Liver (tissue), 9 donors: Measurements from ENCODE around the gene MVB12B. TPM values are rescaled to one million over a fixed set of nuclear protein-coding genes. Genes with fewer than 3 reads are reported as not detected.

ENCODE experiments used
- DNase-seq: peaks from one replicate; pipeline ENCODE4 v3.0.0-alpha.2; 2017; ENCODE audit warnings: low spot score
- H3K27ac ChIP-seq, 2 donors: one replicate each; pipeline ENCODE4 v1.7.0; 2013; ENCODE audit warnings: inconsistent platforms in 2 of 2, low read length in 2 of 2, control low read depth in 1 of 2, low read depth in 1 of 2, mild to moderate bottlenecking in 1 of 2
- H3K27me3 ChIP-seq, 4 donors: one replicate each; pipeline versions ENCODE4 v1.6.1 to v1.7.0; 2013; ENCODE audit warnings: low read length in 3 of 4, inconsistent platforms in 1 of 4, mild to moderate bottlenecking in 1 of 4, moderate library complexity in 1 of 4; ENCODE audit not compliant: control insufficient read depth in 4 of 4, insufficient read depth in 4 of 4
- H3K36me3 ChIP-seq, 4 donors: one replicate each; pipeline versions ENCODE4 v1.6.1 to v1.7.0; 2013; ENCODE audit warnings: low read length in 3 of 4, mild to moderate bottlenecking in 3 of 4, low read depth in 1 of 4, moderate library complexity in 1 of 4; ENCODE audit not compliant: control insufficient read depth in 4 of 4, insufficient read depth in 3 of 4
- H3K4me1 ChIP-seq, 4 donors: one replicate each; pipeline versions ENCODE4 v1.6.1 to v1.7.0; 2013; ENCODE audit warnings: low read length in 3 of 4, mild to moderate bottlenecking in 3 of 4, moderate library complexity in 1 of 4; ENCODE audit not compliant: control insufficient read depth in 4 of 4, insufficient read depth in 4 of 4
- H3K4me3 ChIP-seq, 3 donors: one replicate each; pipeline versions ENCODE4 v1.6.1 to v1.7.0; 2013; ENCODE audit warnings: low read length in 3 of 3, control low read depth in 1 of 3, low read depth in 1 of 3, mild to moderate bottlenecking in 1 of 3
- H3K9ac ChIP-seq, 2 donors: one replicate each; pipeline ENCODE4 v1.7.0; 2013; ENCODE audit warnings: low read length in 2 of 2, mild to moderate bottlenecking in 2 of 2, moderate library complexity in 2 of 2, control low read depth in 1 of 2, low read depth in 1 of 2
- H3K9me3 ChIP-seq, 4 donors: one replicate each; pipeline versions ENCODE4 v1.6.1 to v1.7.0; 2013; ENCODE audit warnings: low read length in 3 of 4; ENCODE audit not compliant: control insufficient read depth in 4 of 4
- EGR1 ChIP-seq, 2 donors: IDR thresholded peaks; 2 replicates each; pipeline ENCODE4 v1.6.1; 2016 to 2018; ENCODE audit warnings: antibody characterized with exemption in 2 of 2, low read depth in 2 of 2
- FOXA1 ChIP-seq: IDR thresholded peaks from 2 replicates; pipeline ENCODE4 v1.6.1; 2016; ENCODE audit warnings: antibody characterized with exemption
- FOXA2 ChIP-seq: IDR thresholded peaks from 2 replicates; pipeline ENCODE4 v1.6.1; 2016; ENCODE audit warnings: antibody characterized with exemption
- GABPA ChIP-seq, 2 donors: IDR thresholded peaks in 1 of 2; conservative IDR thresholded peaks in 1 of 2; 2 replicates each; pipeline ENCODE4 v1.6.1; 2016; ENCODE audit warnings: antibody characterized with exemption in 2 of 2, mild to moderate bottlenecking in 1 of 2, moderate library complexity in 1 of 2
- HNF4A ChIP-seq, 2 donors: conservative IDR thresholded peaks; 2 replicates each; pipeline ENCODE4 v1.6.1; 2016; ENCODE audit warnings: antibody characterized with exemption in 2 of 2, mild to moderate bottlenecking in 2 of 2
- HNF4G ChIP-seq: IDR thresholded peaks from 2 replicates; pipeline ENCODE4 v1.6.1; 2016; ENCODE audit warnings: antibody characterized with exemption
- JUND ChIP-seq, 2 donors: IDR thresholded peaks; 2 replicates each; pipeline ENCODE4 v1.6.1; 2016; ENCODE audit warnings: antibody characterized with exemption in 2 of 2
- NR2F2 ChIP-seq: IDR thresholded peaks from 2 replicates; pipeline ENCODE4 v1.6.1; 2016; ENCODE audit warnings: antibody characterized with exemption
- SP1 ChIP-seq: IDR thresholded peaks from 2 replicates; pipeline ENCODE4 v1.6.1; 2018; ENCODE audit warnings: antibody characterized with exemption, mild to moderate bottlenecking
- TAF1 ChIP-seq: conservative IDR thresholded peaks from 2 replicates; pipeline ENCODE4 v1.6.1; 2016; ENCODE audit warnings: antibody characterized with exemption, mild to moderate bottlenecking
- YY1 ChIP-seq: IDR thresholded peaks from 2 replicates; pipeline ENCODE4 v1.6.1; 2016; ENCODE audit warnings: antibody characterized with exemption, mild to moderate bottlenecking
- WGBS: extraction: QIAGEN DNeasy Blood & Tissue Kit; methylation state at CpG from one replicate; pipeline ENCODE4 v1.1.7; 2013; 5-methylcytosine and 5-hydroxymethylcytosine counted together
- polyA plus RNA-seq, 2 donors: library from polyadenylated mRNA; stranded (reverse) in 1 of 2; unstranded in 1 of 2; fragments of 200-250 nt in 1 of 2; fragments of >200 nt in 1 of 2; fragmentation: Nextera tagmentation in 1 of 2; extraction: Ambion mirVana in 1 of 2; gene quantifications; one replicate each; pipeline versions ENCODE4 v1.2.1 to v1.2.3, GENCODE V29; 2013 to 2015
- total RNA-seq, 2 donors: library from RNA; depleted of rRNA; stranded (reverse); fragments of >200 nt; gene quantifications; one replicate each; pipeline ENCODE4 v1.2.3, GENCODE V29; 2014
- TF ChIP-seq, protein P1 (sequence below): IDR thresholded peaks from 2 replicates; pipeline ENCODE4 v1.6.1; 2016; ENCODE audit warnings: antibody characterized with exemption
- TF ChIP-seq, protein P2 (sequence below): IDR thresholded peaks from 2 replicates; pipeline ENCODE4 v1.6.1; 2016; ENCODE audit warnings: antibody characterized with exemption
- TF ChIP-seq, protein P3 (sequence below): IDR thresholded peaks from 2 replicates; pipeline ENCODE4 v1.6.1; 2016; ENCODE audit warnings: antibody characterized with exemption, mild to moderate bottlenecking
- TF ChIP-seq, protein P4 (sequence below): IDR thresholded peaks from 2 replicates; pipeline ENCODE4 v1.6.1; 2016; ENCODE audit warnings: antibody characterized with exemption
- donor health status: healthy.
- donor health status: healthy.
- donor health status: healthy.
- donor health status: healthy.
- donor health status: healthy.

The MVB12B gene
- total and polyA plus RNA-seq, 4 donors: 5.3 to 12.4 (median 8.4) TPM

DNA sequence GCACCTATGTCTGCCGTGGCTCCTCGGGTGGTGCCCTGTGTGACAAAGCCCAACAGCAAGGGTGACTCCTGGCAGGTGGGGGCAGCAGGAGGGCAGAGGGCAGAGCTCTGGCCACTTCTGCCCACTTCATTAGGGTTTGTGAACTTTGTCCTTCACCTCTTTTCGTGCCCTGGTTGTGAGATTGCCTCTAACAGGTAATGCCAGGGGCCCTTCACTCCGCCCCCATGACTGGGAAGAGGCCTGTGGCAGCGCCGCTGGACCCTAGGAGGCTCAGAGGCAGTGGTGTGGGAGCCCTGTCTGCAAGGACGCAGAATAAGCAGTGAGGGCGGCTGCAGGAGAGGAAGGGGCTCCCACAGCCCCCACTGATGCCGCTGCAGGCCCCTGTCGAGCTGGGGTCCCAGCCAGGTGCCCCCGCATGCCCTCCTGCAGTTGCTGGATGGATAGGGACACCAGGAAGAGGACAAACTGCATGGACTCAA, 178.4 kb downstream of the MVB12B start:
- no peak for DNase-seq

DNA sequence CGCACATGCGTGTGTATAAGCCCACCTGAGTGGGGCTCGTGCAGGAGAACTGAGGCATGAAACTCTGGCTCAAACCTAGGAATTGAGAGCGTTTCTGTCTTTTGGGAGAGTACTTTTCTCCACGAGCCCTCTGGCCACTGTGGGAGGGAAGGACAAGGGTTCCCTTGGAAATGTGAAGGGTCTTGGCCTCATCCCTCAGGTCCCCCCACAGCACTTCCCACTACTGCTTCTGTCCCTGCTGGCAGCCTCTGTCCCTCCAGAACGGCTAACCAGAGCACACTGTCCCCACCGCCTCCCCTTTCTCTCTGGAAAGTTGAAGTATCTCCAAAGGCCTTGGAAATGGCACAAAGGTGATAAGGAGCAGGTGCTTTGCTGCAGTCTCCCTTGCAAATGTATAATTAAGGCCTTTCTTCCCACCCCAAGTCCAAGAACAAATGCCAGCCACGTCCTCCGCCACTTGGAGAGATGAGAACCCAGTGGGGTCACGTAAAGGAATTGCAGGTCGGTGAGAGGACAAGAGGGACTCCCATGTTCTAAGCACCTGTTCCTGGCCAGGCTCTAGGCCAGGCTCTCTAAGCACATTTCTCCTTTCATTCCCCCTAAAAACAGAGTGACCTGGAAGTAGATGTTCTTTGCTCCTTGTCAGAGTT, 179.2 kb downstream of the MVB12B start:
- peaks cover 0 to 3% (median 0%) of the 10 kb centered on the region in 4 donors for H3K4me1 ChIP-seq
- H3K36me3 ChIP-seq: peaks cover 0 to 7% (median 0%) of the 10 kb centered on the region in 4 donors
- H3K4me3 ChIP-seq: no peak overlapping the region
- H3K9me3 ChIP-seq: no peaks in the 10 kb centered on the region
- no peak for DNase-seq
- no peak overlapping the region for H3K9ac ChIP-seq
- WGBS: 84% methylated on average over 11 of the region's 11 CpGs
- H3K27me3 ChIP-seq: no peaks in the 10 kb centered on the region
- no peak overlapping the region for H3K27ac ChIP-seq
- TF ChIP-seq NR2F2 (no peak), SP1 (no peak), FOXA1 (no peak), GABPA (IDR thresholded peaks at IDR 0.05 in 1 of 2, conservative IDR thresholded peaks at IDR 0.05 in 1 of 2) (no peak), EGR1 (IDR thresholded peaks at IDR 0.05; ENCODE audit: low read depth in 2 of 2) (no peak)
- TF ChIP-seq, protein P1, sequence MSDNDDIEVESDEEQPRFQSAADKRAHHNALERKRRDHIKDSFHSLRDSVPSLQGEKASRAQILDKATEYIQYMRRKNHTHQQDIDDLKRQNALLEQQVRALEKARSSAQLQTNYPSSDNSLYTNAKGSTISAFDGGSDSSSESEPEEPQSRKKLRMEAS: no peak
- TF ChIP-seq, protein P2, sequence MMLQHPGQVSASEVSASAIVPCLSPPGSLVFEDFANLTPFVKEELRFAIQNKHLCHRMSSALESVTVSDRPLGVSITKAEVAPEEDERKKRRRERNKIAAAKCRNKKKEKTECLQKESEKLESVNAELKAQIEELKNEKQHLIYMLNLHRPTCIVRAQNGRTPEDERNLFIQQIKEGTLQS: no peak

More for the DNA sequence above, 178.4 kb downstream of the MVB12B start:
- H3K27ac ChIP-seq: no peak overlapping the region
- TF ChIP-seq TAF1: no peak
- TF ChIP-seq, protein P3, sequence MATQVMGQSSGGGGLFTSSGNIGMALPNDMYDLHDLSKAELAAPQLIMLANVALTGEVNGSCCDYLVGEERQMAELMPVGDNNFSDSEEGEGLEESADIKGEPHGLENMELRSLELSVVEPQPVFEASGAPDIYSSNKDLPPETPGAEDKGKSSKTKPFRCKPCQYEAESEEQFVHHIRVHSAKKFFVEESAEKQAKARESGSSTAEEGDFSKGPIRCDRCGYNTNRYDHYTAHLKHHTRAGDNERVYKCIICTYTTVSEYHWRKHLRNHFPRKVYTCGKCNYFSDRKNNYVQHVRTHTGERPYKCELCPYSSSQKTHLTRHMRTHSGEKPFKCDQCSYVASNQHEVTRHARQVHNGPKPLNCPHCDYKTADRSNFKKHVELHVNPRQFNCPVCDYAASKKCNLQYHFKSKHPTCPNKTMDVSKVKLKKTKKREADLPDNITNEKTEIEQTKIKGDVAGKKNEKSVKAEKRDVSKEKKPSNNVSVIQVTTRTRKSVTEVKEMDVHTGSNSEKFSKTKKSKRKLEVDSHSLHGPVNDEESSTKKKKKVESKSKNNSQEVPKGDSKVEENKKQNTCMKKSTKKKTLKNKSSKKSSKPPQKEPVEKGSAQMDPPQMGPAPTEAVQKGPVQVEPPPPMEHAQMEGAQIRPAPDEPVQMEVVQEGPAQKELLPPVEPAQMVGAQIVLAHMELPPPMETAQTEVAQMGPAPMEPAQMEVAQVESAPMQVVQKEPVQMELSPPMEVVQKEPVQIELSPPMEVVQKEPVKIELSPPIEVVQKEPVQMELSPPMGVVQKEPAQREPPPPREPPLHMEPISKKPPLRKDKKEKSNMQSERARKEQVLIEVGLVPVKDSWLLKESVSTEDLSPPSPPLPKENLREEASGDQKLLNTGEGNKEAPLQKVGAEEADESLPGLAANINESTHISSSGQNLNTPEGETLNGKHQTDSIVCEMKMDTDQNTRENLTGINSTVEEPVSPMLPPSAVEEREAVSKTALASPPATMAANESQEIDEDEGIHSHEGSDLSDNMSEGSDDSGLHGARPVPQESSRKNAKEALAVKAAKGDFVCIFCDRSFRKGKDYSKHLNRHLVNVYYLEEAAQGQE: no peak
- no peaks in the 10 kb centered on the region for H3K27me3 ChIP-seq
- no peak overlapping the region for H3K4me3 ChIP-seq
- 86% methylated on average over 11 of the region's 11 CpGs for WGBS
- H3K9me3 ChIP-seq: no peaks in the 10 kb centered on the region
- H3K9ac ChIP-seq: no peak overlapping the region
- peaks cover 0 to 7% (median 0%) of the 10 kb centered on the region in 4 donors for H3K36me3 ChIP-seq
- peaks cover 0 to 3% (median 0%) of the 10 kb centered on the region in 4 donors for H3K4me1 ChIP-seq

DNA sequence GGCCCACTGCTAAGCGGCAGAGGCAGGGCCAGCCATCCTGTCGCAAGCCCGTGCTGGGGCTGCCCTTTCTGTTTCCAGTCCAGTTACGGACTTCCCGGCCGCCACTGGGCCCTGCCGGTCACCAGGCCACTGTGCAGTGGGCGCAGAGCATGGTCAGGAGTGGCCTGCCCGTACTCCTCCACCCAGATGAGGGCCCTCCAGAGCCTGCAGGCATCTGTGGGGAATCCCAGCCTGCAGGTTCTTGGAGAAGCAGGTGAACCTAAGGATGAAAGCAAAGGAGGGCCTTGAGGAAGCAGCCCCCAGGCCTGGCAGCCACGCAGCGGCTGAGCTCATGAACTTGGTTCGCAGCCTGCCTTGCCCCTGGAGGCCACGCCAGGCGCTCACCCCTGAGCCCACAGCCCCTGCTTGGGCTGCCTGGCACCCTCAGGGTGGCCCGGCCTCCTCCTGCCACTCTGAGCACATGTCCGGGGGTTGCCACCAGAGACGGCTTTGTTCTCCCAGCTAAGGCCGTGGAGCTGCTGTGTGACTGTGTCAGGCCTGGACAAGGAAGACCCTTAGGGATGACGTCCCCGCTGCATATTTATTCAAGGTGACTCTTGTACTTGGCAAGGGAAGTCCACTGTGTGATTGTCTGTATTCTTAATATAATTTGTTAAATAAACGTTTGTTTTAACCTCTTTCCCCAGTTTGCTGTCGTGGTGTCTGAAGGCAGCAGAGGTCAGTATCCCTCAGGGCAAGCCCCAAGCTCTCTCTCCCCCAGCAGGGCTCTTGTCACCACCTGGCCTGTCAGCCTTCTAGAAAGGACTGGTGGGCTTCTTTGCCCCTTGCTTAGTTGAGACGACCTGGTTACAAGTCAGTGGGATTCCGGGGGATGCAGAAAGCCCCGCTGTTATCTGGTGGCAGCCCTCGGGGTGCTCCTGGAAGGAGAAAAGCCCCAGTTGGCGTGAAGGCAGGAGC, 180.0 kb downstream of the MVB12B start:
- Histone ChIP-seq H3K27ac (no peak overlapping the region), H3K4me3 (no peak overlapping the region), H3K9me3 (no peaks in the 10 kb centered on the region), H3K36me3 (peaks cover 0 to 7% (median 0%) of the 10 kb centered on the region in 4 donors), H3K9ac (no peak overlapping the region), H3K4me1 (peaks cover 0 to 3% (median 0%) of the 10 kb centered on the region in 4 donors), H3K27me3 (no peaks in the 10 kb centered on the region)
- 81% methylated on average over 27 of the region's 27 CpGs for WGBS
- no peak for DNase-seq
- TF ChIP-seq EGR1 (IDR thresholded peaks at IDR 0.05; ENCODE audit: low read depth in 2 of 2): no peak
- no peak for TF ChIP-seq HNF4A (conservative IDR thresholded peaks at IDR 0.05)
- no peak for TF ChIP-seq TAF1
- TF ChIP-seq JUND (IDR thresholded peaks at IDR 0.05): no peak
- TF ChIP-seq, protein P1: no peak
- no peak for TF ChIP-seq FOXA1
- TF ChIP-seq HNF4G: no peak
- no peak for TF ChIP-seq YY1
- TF ChIP-seq, protein P2: no peak
- no peak for TF ChIP-seq FOXA2
- TF ChIP-seq, protein P4, sequence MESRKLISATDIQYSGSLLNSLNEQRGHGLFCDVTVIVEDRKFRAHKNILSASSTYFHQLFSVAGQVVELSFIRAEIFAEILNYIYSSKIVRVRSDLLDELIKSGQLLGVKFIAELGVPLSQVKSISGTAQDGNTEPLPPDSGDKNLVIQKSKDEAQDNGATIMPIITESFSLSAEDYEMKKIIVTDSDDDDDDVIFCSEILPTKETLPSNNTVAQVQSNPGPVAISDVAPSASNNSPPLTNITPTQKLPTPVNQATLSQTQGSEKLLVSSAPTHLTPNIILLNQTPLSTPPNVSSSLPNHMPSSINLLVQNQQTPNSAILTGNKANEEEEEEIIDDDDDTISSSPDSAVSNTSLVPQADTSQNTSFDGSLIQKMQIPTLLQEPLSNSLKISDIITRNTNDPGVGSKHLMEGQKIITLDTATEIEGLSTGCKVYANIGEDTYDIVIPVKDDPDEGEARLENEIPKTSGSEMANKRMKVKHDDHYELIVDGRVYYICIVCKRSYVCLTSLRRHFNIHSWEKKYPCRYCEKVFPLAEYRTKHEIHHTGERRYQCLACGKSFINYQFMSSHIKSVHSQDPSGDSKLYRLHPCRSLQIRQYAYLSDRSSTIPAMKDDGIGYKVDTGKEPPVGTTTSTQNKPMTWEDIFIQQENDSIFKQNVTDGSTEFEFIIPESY: no peak
- no peak for TF ChIP-seq GABPA (IDR thresholded peaks at IDR 0.05 in 1 of 2, conservative IDR thresholded peaks at IDR 0.05 in 1 of 2)
